ENCODE measurements around the gene COLGALT1. TPM values are rescaled to one million over a fixed set of nuclear protein-coding genes. Genes with fewer than 3 reads are reported as not detected.
A peak's percentile ranks its signal among the peaks of the same experiment; 100 is the strongest.

Gene COLGALT1
- total and polyA plus RNA-seq, 10 of the 15 experiments (the other 5 are each of a cell fraction or from before 2014, with no cell fraction given): 1.2 to 78.8 (median 29.8) TPM

- Histone ChIP-seq H2AFZ (ENCODE audit: control insufficient read depth, low read depth, low read length) (no peak overlapping the region), H3K4me2 (ENCODE audit: control insufficient read depth, insufficient read depth) (no peak overlapping the region), H3K79me2 (ENCODE audit: control insufficient read depth, insufficient read depth, low read length) (no peaks in the 10 kb centered on the region), H3K4me3 (no peak overlapping the region), H4K20me1 (ENCODE audit: control insufficient read depth, insufficient read depth) (no peaks in the 10 kb centered on the region), H3K4me1 (ENCODE audit: control insufficient read depth, insufficient read depth, low read length) (no peaks in the 10 kb centered on the region), H3K36me3 (ENCODE audit: control insufficient read depth in 2 of 2, insufficient read depth in 2 of 2, low read length in 1 of 2) (peaks cover 9 to 38% of the 10 kb centered on the region in 2 experiments), H3K27me3 (replicated peaks in 1 of 2; ENCODE audit: control insufficient read depth in 2 of 2, insufficient read depth in 2 of 2, low read length in 1 of 2) (no peaks in the 10 kb centered on the region), H3K9me3 (replicated peaks; ENCODE audit: control insufficient read depth, insufficient read depth, low read length) (no peaks in the 10 kb centered on the region), H3K9ac (ENCODE audit: control insufficient read depth, insufficient read depth, low read length) (no peak overlapping the region), H3K27ac (ENCODE audit: control insufficient read depth, insufficient read depth) (no peak overlapping the region)
- peak; percentile 54 for ATAC-seq
- no TSS peak for BruUV-seq (replicated peaks)
- intact Hi-C loops (cut with micrococcal nuclease; ENCODE audit: unreplicated experiment): no loop called here
- POLR2A ChIA-PET: no interaction called here
- 98% methylated on average over 30 of the region's 34 CpGs for WGBS (ENCODE audit: insufficient coverage, insufficient replicate concordance, low lambda C conversion rate, missing lambda C conversion rate)
- FAIRE-seq: no peak
- RAD21 ChIA-PET (ENCODE audit: unreplicated experiment): interaction anchor here (1.3 kb wide), 2 partner anchors 74 to 80 kb away, joined by 3 to 6 read pairs; no protein-coding TSS in a partner anchor
- CTCF ChIA-PET: interaction anchor here (7.6 kb wide), 1 partner anchor 81 kb away, joined by 114 read pairs; no protein-coding TSS in a partner anchor
- TF ChIP-seq GATAD2B (conservative IDR thresholded peaks at IDR 0.05; ENCODE audit: low read depth) (no peak), MTA3 (IDR thresholded peaks at IDR 0.05; ENCODE audit: borderline replicate concordance, low read length) (no peak), CREM (IDR thresholded peaks at IDR 0.05; ENCODE audit: low read depth) (no peak), SMAD1 (IDR thresholded peaks at IDR 0.05; ENCODE audit: low read depth, partially characterized antibody) (no peak), ASH2L (IDR thresholded peaks at IDR 0.05; ENCODE audit: borderline replicate concordance, low read depth) (no peak)
- no peak for DNase-seq (ENCODE audit: low read depth, low spot score)
- SMC1A ChIA-PET (ENCODE audit: uncharacterized antibody, unreplicated experiment): no interaction called here
- in situ Hi-C loops (cut with MboI): no loop called here
These were observed 21.5 kb downstream of the COLGALT1 start for GRCh38 chr19:17576758-17577456.

DNA sequence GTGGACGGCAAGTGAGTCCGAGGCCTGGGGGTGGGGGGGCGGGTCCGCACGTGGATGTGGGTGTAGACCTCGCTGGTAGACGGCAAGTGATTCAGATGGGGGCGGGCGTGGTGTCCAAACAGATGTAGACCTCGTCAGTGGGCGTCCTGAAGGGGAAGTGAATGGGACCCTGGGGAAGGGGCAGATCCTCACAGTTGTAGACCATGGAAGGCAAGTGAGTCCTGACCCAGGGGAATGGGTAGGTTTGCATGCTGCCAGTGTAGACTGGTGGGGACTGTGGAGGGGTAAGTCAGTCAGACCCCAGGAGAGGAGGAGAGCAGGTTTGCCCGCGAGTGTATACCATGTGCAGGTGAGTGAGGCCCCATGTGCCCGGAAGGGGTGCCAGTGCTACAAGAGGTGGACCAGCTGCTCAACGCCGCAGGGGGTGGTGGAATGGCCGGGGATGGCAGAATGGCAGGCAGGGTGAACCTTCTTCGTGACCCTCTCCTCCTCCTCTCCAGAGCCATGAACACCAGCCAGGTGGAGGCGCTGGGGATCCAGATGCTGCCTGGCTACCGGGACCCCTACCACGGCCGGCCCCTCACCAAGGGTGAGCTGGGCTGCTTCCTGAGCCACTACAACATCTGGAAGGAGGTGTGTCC, 22.1 kb downstream of the COLGALT1 start:
- Histone ChIP-seq H3K36me3 (ENCODE audit: control insufficient read depth in 2 of 2, insufficient read depth in 2 of 2, low read length in 1 of 2) (peaks cover 11 to 36% of the 10 kb centered on the region in 2 experiments), H4K20me1 (ENCODE audit: control insufficient read depth, insufficient read depth) (no peaks in the 10 kb centered on the region), H3K4me3 (no peak overlapping the region), H3K4me2 (ENCODE audit: control insufficient read depth, insufficient read depth) (no peak overlapping the region), H3K9me3 (replicated peaks; ENCODE audit: control insufficient read depth, insufficient read depth, low read length) (no peaks in the 10 kb centered on the region), H3K27ac (ENCODE audit: control insufficient read depth, insufficient read depth) (no peak overlapping the region), H3K27me3 (replicated peaks in 1 of 2; ENCODE audit: control insufficient read depth in 2 of 2, insufficient read depth in 2 of 2, low read length in 1 of 2) (no peaks in the 10 kb centered on the region), H3K4me1 (ENCODE audit: control insufficient read depth, insufficient read depth, low read length) (no peaks in the 10 kb centered on the region), H3K9ac (ENCODE audit: control insufficient read depth, insufficient read depth, low read length) (no peak overlapping the region), H3K79me2 (ENCODE audit: control insufficient read depth, insufficient read depth, low read length) (no peaks in the 10 kb centered on the region), H2AFZ (ENCODE audit: control insufficient read depth, low read depth, low read length) (no peak overlapping the region)
- in situ Hi-C loops (cut with MboI): no loop called here
- intact Hi-C loops (cut with micrococcal nuclease; ENCODE audit: unreplicated experiment): no loop called here
- ATAC-seq: no peak
- POLR2A ChIA-PET: no interaction called here
- BruUV-seq (replicated peaks): no TSS peak
- CTCF ChIA-PET: interaction anchor here (7.6 kb wide), 1 partner anchor 81 kb away, joined by 114 read pairs; no protein-coding TSS in a partner anchor
- SMC1A ChIA-PET (ENCODE audit: uncharacterized antibody, unreplicated experiment): no interaction called here
- DNase-seq (ENCODE audit: low read depth, low spot score): no peak
- RAD21 ChIA-PET (ENCODE audit: unreplicated experiment): interaction anchor here (1.3 kb wide), 1 partner anchor 81 kb away, joined by 6 read pairs; no protein-coding TSS in a partner anchor
- WGBS (ENCODE audit: insufficient coverage, insufficient replicate concordance, low lambda C conversion rate, missing lambda C conversion rate): 92% methylated on average over 22 of the region's 22 CpGs
- FAIRE-seq: no peak
- TF ChIP-seq BACH1 (IDR thresholded peaks at IDR 0.05; ENCODE audit: borderline replicate concordance) (no peak), SUPT20H (IDR thresholded peaks at IDR 0.05; ENCODE audit: borderline replicate concordance, control insufficient read depth, low read depth, low read length) (no peak), HDAC2 (IDR thresholded peaks at IDR 0.05) (no peak), RFX5 (IDR thresholded peaks at IDR 0.05; ENCODE audit: low read depth, low read length) (no peak)
- TF ChIP-seq, protein P1, sequence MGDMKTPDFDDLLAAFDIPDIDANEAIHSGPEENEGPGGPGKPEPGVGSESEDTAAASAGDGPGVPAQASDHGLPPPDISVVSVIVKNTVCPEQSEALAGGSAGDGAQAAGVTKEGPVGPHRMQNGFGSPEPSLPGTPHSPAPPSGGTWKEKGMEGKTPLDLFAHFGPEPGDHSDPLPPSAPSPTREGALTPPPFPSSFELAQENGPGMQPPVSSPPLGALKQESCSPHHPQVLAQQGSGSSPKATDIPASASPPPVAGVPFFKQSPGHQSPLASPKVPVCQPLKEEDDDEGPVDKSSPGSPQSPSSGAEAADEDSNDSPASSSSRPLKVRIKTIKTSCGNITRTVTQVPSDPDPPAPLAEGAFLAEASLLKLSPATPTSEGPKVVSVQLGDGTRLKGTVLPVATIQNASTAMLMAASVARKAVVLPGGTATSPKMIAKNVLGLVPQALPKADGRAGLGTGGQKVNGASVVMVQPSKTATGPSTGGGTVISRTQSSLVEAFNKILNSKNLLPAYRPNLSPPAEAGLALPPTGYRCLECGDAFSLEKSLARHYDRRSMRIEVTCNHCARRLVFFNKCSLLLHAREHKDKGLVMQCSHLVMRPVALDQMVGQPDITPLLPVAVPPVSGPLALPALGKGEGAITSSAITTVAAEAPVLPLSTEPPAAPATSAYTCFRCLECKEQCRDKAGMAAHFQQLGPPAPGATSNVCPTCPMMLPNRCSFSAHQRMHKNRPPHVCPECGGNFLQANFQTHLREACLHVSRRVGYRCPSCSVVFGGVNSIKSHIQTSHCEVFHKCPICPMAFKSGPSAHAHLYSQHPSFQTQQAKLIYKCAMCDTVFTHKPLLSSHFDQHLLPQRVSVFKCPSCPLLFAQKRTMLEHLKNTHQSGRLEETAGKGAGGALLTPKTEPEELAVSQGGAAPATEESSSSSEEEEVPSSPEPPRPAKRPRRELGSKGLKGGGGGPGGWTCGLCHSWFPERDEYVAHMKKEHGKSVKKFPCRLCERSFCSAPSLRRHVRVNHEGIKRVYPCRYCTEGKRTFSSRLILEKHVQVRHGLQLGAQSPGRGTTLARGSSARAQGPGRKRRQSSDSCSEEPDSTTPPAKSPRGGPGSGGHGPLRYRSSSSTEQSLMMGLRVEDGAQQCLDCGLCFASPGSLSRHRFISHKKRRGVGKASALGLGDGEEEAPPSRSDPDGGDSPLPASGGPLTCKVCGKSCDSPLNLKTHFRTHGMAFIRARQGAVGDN (IDR thresholded peaks at IDR 0.05): no peak
- TF ChIP-seq, protein P2, sequence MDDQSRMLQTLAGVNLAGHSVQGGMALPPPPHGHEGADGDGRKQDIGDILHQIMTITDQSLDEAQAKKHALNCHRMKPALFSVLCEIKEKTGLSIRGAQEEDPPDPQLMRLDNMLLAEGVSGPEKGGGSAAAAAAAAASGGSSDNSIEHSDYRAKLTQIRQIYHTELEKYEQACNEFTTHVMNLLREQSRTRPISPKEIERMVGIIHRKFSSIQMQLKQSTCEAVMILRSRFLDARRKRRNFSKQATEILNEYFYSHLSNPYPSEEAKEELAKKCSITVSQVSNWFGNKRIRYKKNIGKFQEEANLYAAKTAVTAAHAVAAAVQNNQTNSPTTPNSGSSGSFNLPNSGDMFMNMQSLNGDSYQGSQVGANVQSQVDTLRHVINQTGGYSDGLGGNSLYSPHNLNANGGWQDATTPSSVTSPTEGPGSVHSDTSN (IDR thresholded peaks at IDR 0.05; ENCODE audit: insufficient replicate concordance, low read depth, low read length): no peak

Data from GM12878 (cell line).